IMR-90 (cell line): Measurements from ENCODE around the gene SMC2. TPM values are rescaled to one million over a fixed set of nuclear protein-coding genes. Genes with fewer than 3 reads are reported as not detected.

Experiments
- ATAC-seq: fragments of 200-7000 bp; cut with Tn5 transposase; 2 replicates; pipeline ENCODE4 v1.9.1; 2020; ENCODE audit warnings: low read depth, mild to moderate bottlenecking, moderate library complexity
- BruUV-seq: library from RNA; stranded (reverse); fragments of 400-500 nt; replicated peaks from 2 replicates; lab custom pipeline; 2021; lab: Mats Ljungman, UMichigan
- CTCF ChIA-PET: fragments of 300-600 bp; formaldehyde crosslinking; extraction: SDS; loops from one replicate; lab custom pipeline; 2021; ENCODE audit warnings: antibody characterized with exemption; lab: Yijun Ruan, JAX
- POLR2A ChIA-PET: fragments of 300-600 bp; sonication (Branson Sonifier 250); formaldehyde crosslinking; loops from one replicate; lab custom pipeline; 2022; ENCODE audit warnings: antibody characterized with exemption; ENCODE audit not compliant: unreplicated experiment; lab: Charles Lee
- DNase-seq: peaks from one replicate; pipeline ENCODE4 v3.0.0; 2013
- H2AFZ ChIP-seq: replicated peaks from 2 replicates; pipeline ENCODE3; 2013; ENCODE audit warnings: low read length, mild to moderate bottlenecking; ENCODE audit not compliant: poor library complexity
- H2AK5ac ChIP-seq: 2 replicates; pipeline ENCODE4 v1.6.1; 2013; ENCODE audit warnings: low read depth, low read length, inconsistent platforms
- H2AK9ac ChIP-seq: replicated peaks from 2 replicates; pipeline ENCODE3; 2013; ENCODE audit warnings: mild to moderate bottlenecking, low read depth, low read length, moderate library complexity; ENCODE audit not compliant: poor library complexity
- H2BK120ac ChIP-seq: 2 replicates; pipeline ENCODE4 v1.6.1; 2013; ENCODE audit warnings: low read depth, low read length, inconsistent platforms
- H2BK15ac ChIP-seq: 3 replicates; pipeline ENCODE4 v1.6.1; 2013; ENCODE audit warnings: low read depth, low read length, inconsistent platforms
- H2BK20ac ChIP-seq: 2 replicates; pipeline ENCODE4 v1.6.1; 2013; ENCODE audit warnings: low read depth, mild to moderate bottlenecking, inconsistent platforms, low read length, moderate library complexity
- H2BK5ac ChIP-seq: 2 replicates; pipeline ENCODE4 v1.6.1; 2013; ENCODE audit warnings: mild to moderate bottlenecking, low read depth, low read length, inconsistent platforms; ENCODE audit not compliant: poor library complexity, severe bottlenecking
- H3K14ac ChIP-seq: replicated peaks from 2 replicates; pipeline ENCODE4 v1.6.1; 2013; ENCODE audit warnings: low read depth, low read length, inconsistent platforms
- H3K18ac ChIP-seq: 2 replicates; pipeline ENCODE4 v1.6.1; 2013; ENCODE audit warnings: low read depth, low read length, control low read depth
- H3K23ac ChIP-seq: 2 replicates; pipeline ENCODE4 v1.6.1; 2013; ENCODE audit warnings: low read depth, low read length, inconsistent platforms
- H3K27ac ChIP-seq: 2 replicates; pipeline ENCODE4 v1.5.1; 2013; ENCODE audit warnings: mild to moderate bottlenecking, control low read depth, low read length; ENCODE audit not compliant: insufficient read depth
- H3K27me3 ChIP-seq: 2 replicates; pipeline ENCODE4 v1.6.1; 2013; ENCODE audit warnings: low read length; ENCODE audit not compliant: control insufficient read depth, insufficient read depth
- H3K36me3 ChIP-seq: 2 replicates; pipeline ENCODE4 v1.6.1; 2013; ENCODE audit warnings: low read length, mixed read lengths; ENCODE audit not compliant: control insufficient read depth, insufficient read depth
- H3K4ac ChIP-seq: 2 replicates; pipeline ENCODE4 v1.6.1; 2013; ENCODE audit warnings: low read depth, low read length, inconsistent platforms
- H3K4me1 ChIP-seq: 2 replicates; pipeline ENCODE4 v1.6.1; 2013; ENCODE audit warnings: low read length, mixed read lengths; ENCODE audit not compliant: control insufficient read depth, insufficient read depth
- H3K4me2 ChIP-seq: 2 replicates; pipeline ENCODE4 v1.6.1; 2013; ENCODE audit warnings: low read depth, mild to moderate bottlenecking, control low read depth, low read length, moderate library complexity
- H3K4me3 ChIP-seq: 2 replicates; pipeline ENCODE4 v1.5.1; 2013; ENCODE audit warnings: low read depth, mild to moderate bottlenecking, control low read depth, low read length, moderate library complexity; ENCODE audit not compliant: insufficient read depth
- H3K56ac ChIP-seq: 2 replicates; pipeline ENCODE4 v1.6.1; 2013; ENCODE audit warnings: low read length, inconsistent platforms; ENCODE audit not compliant: insufficient read depth; ENCODE audit errors: extremely low read depth
- H3K79me1 ChIP-seq, 2 experiments: 2 replicates each; pipeline ENCODE4 v1.6.1; 2013; ENCODE audit warnings: low read length in 2 of 2, inconsistent platforms in 1 of 2, low read depth in 1 of 2
- H3K9ac ChIP-seq: 2 replicates; pipeline ENCODE4 v1.6.1; 2013; ENCODE audit warnings: low read depth, low read length, control low read depth
- H3K9me1 ChIP-seq: 2 replicates; pipeline ENCODE4 v1.6.1; 2013; ENCODE audit warnings: low read length, inconsistent platforms; ENCODE audit not compliant: insufficient read depth
- H3K9me3 ChIP-seq: 2 replicates; pipeline ENCODE4 v1.6.1; 2013; ENCODE audit warnings: low read length; ENCODE audit not compliant: control insufficient read depth, insufficient read depth
- H4K20me1 ChIP-seq: 2 replicates; pipeline ENCODE4 v1.6.1; 2013; ENCODE audit warnings: low read length, inconsistent platforms; ENCODE audit not compliant: insufficient read depth
- H4K5ac ChIP-seq: 2 replicates; pipeline ENCODE4 v1.6.1; 2013; ENCODE audit warnings: mild to moderate bottlenecking, low read depth, low read length, control low read depth
- H4K8ac ChIP-seq, 2 experiments: 2 replicates each; pipeline ENCODE4 v1.6.1; 2013; ENCODE audit warnings: low read depth in 2 of 2, low read length in 2 of 2, control low read depth in 1 of 2, inconsistent platforms in 1 of 2
- H4K91ac ChIP-seq: 2 replicates; pipeline ENCODE4 v1.6.1; 2013; ENCODE audit warnings: low read depth, low read length, inconsistent platforms; ENCODE audit not compliant: insufficient read depth
- BHLHE40 ChIP-seq: fragments of 150-350 bp; IDR thresholded peaks from 2 replicates; pipeline ENCODE4 v1.6.1; 2016; ENCODE audit warnings: mild to moderate bottlenecking, low read depth, low read length
- CEBPB ChIP-seq: IDR thresholded peaks from 2 replicates; pipeline ENCODE4 v1.6.1; 2012; ENCODE audit warnings: low read depth, low read length, improper control_type of control experiment
- CHD1 ChIP-seq: IDR thresholded peaks from 2 replicates; pipeline ENCODE4 v1.6.1; 2012; ENCODE audit warnings: low read depth, low read length, improper control_type of control experiment
- FOS ChIP-seq: fragments of 150-350 bp; IDR thresholded peaks from 2 replicates; pipeline ENCODE4 v1.6.1; 2016; ENCODE audit warnings: low read depth, low read length
- MAFK ChIP-seq: IDR thresholded peaks from 2 replicates; pipeline ENCODE4 v1.6.1; 2012; ENCODE audit warnings: low read depth, low read length, improper control_type of control experiment
- MAZ ChIP-seq: IDR thresholded peaks from 2 replicates; pipeline ENCODE4 v1.6.1; 2012; ENCODE audit warnings: low read depth, mild to moderate bottlenecking, low read length, improper control_type of control experiment, moderate library complexity, borderline replicate concordance
- MXI1 ChIP-seq: IDR thresholded peaks from 2 replicates; pipeline ENCODE4 v1.6.1; 2012; ENCODE audit warnings: low read depth, mild to moderate bottlenecking, low read length, moderate library complexity, borderline replicate concordance
- NFE2L2 ChIP-seq: fragments of 150-350 bp; IDR thresholded peaks from 2 replicates; pipeline ENCODE4 v1.6.1; 2016; ENCODE audit warnings: low read depth, mild to moderate bottlenecking, low read length
- POLR2A ChIP-seq: IDR thresholded peaks from 2 replicates; pipeline ENCODE4 v1.6.1; 2012; ENCODE audit warnings: mild to moderate bottlenecking, low read depth, low read length
- RAD21 ChIP-seq: IDR thresholded peaks from 2 replicates; pipeline ENCODE4 v1.6.1; 2012; ENCODE audit warnings: low read length, improper control_type of control experiment
- RCOR1 ChIP-seq: IDR thresholded peaks from 2 replicates; pipeline ENCODE4 v1.6.1; 2012; ENCODE audit warnings: mild to moderate bottlenecking, low read length, improper control_type of control experiment; ENCODE audit not compliant: insufficient replicate concordance
- RFX5 ChIP-seq: IDR thresholded peaks from 2 replicates; pipeline ENCODE4 v1.8.0; 2012; ENCODE audit warnings: low read depth, mild to moderate bottlenecking, low read length, moderate library complexity
- SMC3 ChIP-seq: fragments of 150-350 bp; IDR thresholded peaks from 2 replicates; pipeline ENCODE4 v1.6.1; 2016; ENCODE audit warnings: low read depth, mild to moderate bottlenecking, antibody characterized with exemption, low read length, moderate library complexity
- WGBS, 2 experiments: methylation state at CpG; one replicate each; pipeline versions ENCODE4 v1.1.5 to v1.1.7; 2013; ENCODE audit warnings: missing lambda C conversion rate in 2 of 2; ENCODE audit not compliant: insufficient read length in 1 of 2; ENCODE audit errors: extremely low coverage in 2 of 2; 5-methylcytosine and 5-hydroxymethylcytosine counted together
- dilution Hi-C: fragments of 300-500 bp; cut with HindIII; formaldehyde crosslinking; loops from one replicate; pipeline ENCODE4 v1.14.3; 2018; ENCODE audit warnings: low sequenced_read_pairs; ENCODE audit not compliant: unreplicated experiment
- in situ Hi-C: fragments of 300-500 bp; cut with MboI; formaldehyde crosslinking; loops from 3 replicates; pipeline ENCODE4 v1.14.3; 2019; ENCODE audit warnings: low sequenced_read_pairs, inconsistent platforms, mixed read lengths
- intact Hi-C: fragments of 100-400 bp; cut with micrococcal nuclease; formaldehyde crosslinking; loops from 2 replicates; pipeline ENCODE4 v1.10.0; 2022
- polyA plus RNA-seq, 3 experiments: library from polyadenylated mRNA; depleted of rRNA; stranded (reverse); fragments of >200 nt; gene quantifications; 2 replicates each; pipeline ENCODE4 v1.2.3, GENCODE V29; 2012; ENCODE audit warnings: low replicate concordance in 1 of 3
- total RNA-seq: library from RNA; depleted of rRNA; stranded (reverse); fragments of >200 nt; gene quantifications from 2 replicates; pipeline ENCODE4 v1.2.3, GENCODE V29; 2012
- TF ChIP-seq, protein P1 (sequence below): conservative IDR thresholded peaks from 2 replicates; pipeline ENCODE4 v1.5.1; 2012; ENCODE audit warnings: mild to moderate bottlenecking, low read depth, low read length, improper control_type of control experiment
- TF ChIP-seq, protein P2 (sequence below): fragments of 150-350 bp; IDR thresholded peaks from 2 replicates; pipeline ENCODE4 v1.6.1; 2016; ENCODE audit warnings: low read depth, mild to moderate bottlenecking, low read length, moderate library complexity, borderline replicate concordance
- TF ChIP-seq, protein P3 (sequence below): fragments of 150-350 bp; IDR thresholded peaks from 2 replicates; pipeline ENCODE4 v1.6.1; 2017; ENCODE audit warnings: mild to moderate bottlenecking, antibody characterized with exemption, low read length, low read depth

The SMC2 gene
- total and polyA plus RNA-seq, 2 of the 4 experiments (the other 2 are of a cell fraction): 4.9 to 12.4 TPM

DNA sequence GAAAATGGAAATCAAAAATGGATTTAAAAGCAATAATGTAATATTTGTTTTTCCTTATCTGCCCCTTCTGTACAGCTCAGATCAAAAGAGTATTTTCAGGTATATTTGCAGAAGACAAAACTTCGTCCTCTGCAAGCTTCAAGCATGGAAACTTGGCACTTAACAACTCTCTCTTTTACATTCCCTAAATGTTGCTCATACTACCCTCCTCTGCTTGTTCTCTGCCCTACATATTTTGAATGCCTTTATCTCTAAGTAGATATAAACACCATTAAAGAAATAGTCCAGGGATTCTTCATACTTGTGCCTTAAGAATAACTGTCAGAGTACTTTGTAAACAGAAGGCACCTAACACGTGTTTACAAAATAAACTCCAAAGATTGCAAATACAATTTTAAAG, 19.2 kb upstream of the SMC2 start:
- POLR2A ChIA-PET: no interaction called here
- ATAC-seq: peak; percentile 94

More for the DNA sequence above, 19.2 kb upstream of the SMC2 start:
- CTCF ChIA-PET: interaction anchor here (1.4 kb wide), 1 partner anchor 17 kb away, joined by 6 read pairs; no protein-coding TSS in a partner anchor
- in situ Hi-C loops: no loop called here
- Histone ChIP-seq H4K5ac (no peak overlapping the region), H3K9ac (no peak overlapping the region), H3K27ac (no peak overlapping the region), H2AK9ac (no peak overlapping the region), H3K36me3 (no peaks in the 10 kb centered on the region), H2BK120ac (no peak overlapping the region), H3K14ac (no peak overlapping the region), H2AFZ (no peak overlapping the region), H3K4ac (no peak overlapping the region), H3K23ac (no peak overlapping the region), H2AK5ac (no peak overlapping the region), H4K8ac (no peak overlapping the region; a peak in 1 of 4 replicates), H4K91ac (no peak overlapping the region), H2BK20ac (no peak overlapping the region), H2BK5ac (peak overlapping the region; percentile 64), H3K4me1 (peaks cover 10% of the 10 kb centered on the region), H3K9me3 (no peaks in the 10 kb centered on the region), H2BK15ac (no peak overlapping the region), H4K20me1 (no peaks in the 10 kb centered on the region), H3K4me2 (peak overlapping the region; percentile 64), H3K4me3 (no peak overlapping the region), H3K18ac (no peak overlapping the region), H3K56ac (no peak overlapping the region), H3K27me3 (no peaks in the 10 kb centered on the region), H3K79me1 (no peaks in the 10 kb centered on the region), H3K9me1 (0 out of 2 replicates have a peak, but pooled peaks cover 3% of the 10 kb centered on the region)
- no TSS peak for BruUV-seq
- intact Hi-C loops: loop anchor here (1.0 kb wide), 1 partner anchor 19 kb away; the partner anchor contains the start of gene SMC2
- TF ChIP-seq NFE2L2 (no peak), CEBPB (no peak), CHD1 (no peak), POLR2A (no peak), RAD21 (no peak), FOS (0 out of 2 replicates have a peak, but pooled peaks have one; percentile 15), SMC3 (no peak), RFX5 (no peak), RCOR1 (no peak), MAFK (no peak), BHLHE40 (peak; percentile 56; the same call in 1 of the 2 replicates), MXI1 (peak; percentile 69; the same call in 1 of the 2 replicates), MAZ (no peak)
- TF ChIP-seq, protein P1, sequence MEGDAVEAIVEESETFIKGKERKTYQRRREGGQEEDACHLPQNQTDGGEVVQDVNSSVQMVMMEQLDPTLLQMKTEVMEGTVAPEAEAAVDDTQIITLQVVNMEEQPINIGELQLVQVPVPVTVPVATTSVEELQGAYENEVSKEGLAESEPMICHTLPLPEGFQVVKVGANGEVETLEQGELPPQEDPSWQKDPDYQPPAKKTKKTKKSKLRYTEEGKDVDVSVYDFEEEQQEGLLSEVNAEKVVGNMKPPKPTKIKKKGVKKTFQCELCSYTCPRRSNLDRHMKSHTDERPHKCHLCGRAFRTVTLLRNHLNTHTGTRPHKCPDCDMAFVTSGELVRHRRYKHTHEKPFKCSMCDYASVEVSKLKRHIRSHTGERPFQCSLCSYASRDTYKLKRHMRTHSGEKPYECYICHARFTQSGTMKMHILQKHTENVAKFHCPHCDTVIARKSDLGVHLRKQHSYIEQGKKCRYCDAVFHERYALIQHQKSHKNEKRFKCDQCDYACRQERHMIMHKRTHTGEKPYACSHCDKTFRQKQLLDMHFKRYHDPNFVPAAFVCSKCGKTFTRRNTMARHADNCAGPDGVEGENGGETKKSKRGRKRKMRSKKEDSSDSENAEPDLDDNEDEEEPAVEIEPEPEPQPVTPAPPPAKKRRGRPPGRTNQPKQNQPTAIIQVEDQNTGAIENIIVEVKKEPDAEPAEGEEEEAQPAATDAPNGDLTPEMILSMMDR: no peak
- TF ChIP-seq, protein P2, sequence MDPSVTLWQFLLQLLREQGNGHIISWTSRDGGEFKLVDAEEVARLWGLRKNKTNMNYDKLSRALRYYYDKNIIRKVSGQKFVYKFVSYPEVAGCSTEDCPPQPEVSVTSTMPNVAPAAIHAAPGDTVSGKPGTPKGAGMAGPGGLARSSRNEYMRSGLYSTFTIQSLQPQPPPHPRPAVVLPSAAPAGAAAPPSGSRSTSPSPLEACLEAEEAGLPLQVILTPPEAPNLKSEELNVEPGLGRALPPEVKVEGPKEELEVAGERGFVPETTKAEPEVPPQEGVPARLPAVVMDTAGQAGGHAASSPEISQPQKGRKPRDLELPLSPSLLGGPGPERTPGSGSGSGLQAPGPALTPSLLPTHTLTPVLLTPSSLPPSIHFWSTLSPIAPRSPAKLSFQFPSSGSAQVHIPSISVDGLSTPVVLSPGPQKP: no peak
- TF ChIP-seq, protein P3, sequence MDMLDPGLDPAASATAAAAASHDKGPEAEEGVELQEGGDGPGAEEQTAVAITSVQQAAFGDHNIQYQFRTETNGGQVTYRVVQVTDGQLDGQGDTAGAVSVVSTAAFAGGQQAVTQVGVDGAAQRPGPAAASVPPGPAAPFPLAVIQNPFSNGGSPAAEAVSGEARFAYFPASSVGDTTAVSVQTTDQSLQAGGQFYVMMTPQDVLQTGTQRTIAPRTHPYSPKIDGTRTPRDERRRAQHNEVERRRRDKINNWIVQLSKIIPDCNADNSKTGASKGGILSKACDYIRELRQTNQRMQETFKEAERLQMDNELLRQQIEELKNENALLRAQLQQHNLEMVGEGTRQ: no peak
- no CpG with 5 or more reads among the region's 2 CpGs for WGBS, 2 experiments
- dilution Hi-C loops: no loop called here
- peak; percentile 84 for DNase-seq
